Left cardiac atrium (tissue), 4 donors: Measurements from ENCODE around the gene BRPF3. TPM values are rescaled to one million over a fixed set of nuclear protein-coding genes. Genes with fewer than 3 reads are reported as not detected.

Experiments
- ATAC-seq, 2 donors: fragments of 200-7000 bp; cut with Tn5 transposase; one replicate each; pipeline ENCODE4 v1.9.1; 2020; ENCODE audit warnings: mild to moderate bottlenecking in 2 of 2, moderate library complexity in 2 of 2
- DNase-seq: peaks from one replicate; pipeline ENCODE4 v3.0.0-alpha.2; 2020
- intact Hi-C, 2 donors: fragments of 100-400 bp; cut with DNase I; formaldehyde crosslinking; loops; one replicate each; pipeline versions ENCODE4 v1.14.1 to v1.15.1; 2022 to 2023
- long read RNA-seq: library from polyadenylated mRNA; unstranded; transcript quantifications from one replicate; pipeline ENCODE4 v2.0.0, GENCODE V29; 2021
- total RNA-seq, 2 donors: library from RNA; stranded (reverse); fragmentation: NEBNext Ultra II Directional; extraction: Animal tissue kit (Norgen Biotek cat#: 25700); gene quantifications; one replicate each; pipeline ENCODE4 v1.2.1, GENCODE V29; 2021
- donor health status: DM: no; HTN: yes; CAD: no.
- donor health status: DM: no; HTN: yes; CAD: no; lungs with severe emphysema.
- donor health status: DM: yes; HTN: yes; CAD: no.
- donor health status: Dilated cardiomyopathy.

The BRPF3 gene
- total RNA-seq: 10 to 100 TPM; 23.5 to 23.7 TPM
- long read RNA-seq, partial matches to known transcripts: 1 of 10 reads
- long read RNA-seq, other reads (novel, unspliced or antisense): 9 of 10 reads

GRCh38 chr6:36196113-36196879 is at the start of gene BRPF3:
TSS of gene BRPF3 (plus strand) at chr6:36196744. CDS start at chr6:36200323, 3,579 bp downstream.
- intact Hi-C loops: loop anchor here (5.0 to 10.0 kb wide), 3 partner anchors 74 to 171 kb away; partner anchors contain the start of genes MAPK14 (in 2 of the 2) and SLC26A8 (in 1 of the 2)
- ATAC-seq (peak; percentile 75 to 84), DNase-seq (peak; percentile 83)

- intact Hi-C loops: no loop called here
- DNase-seq: no peak
- ATAC-seq: no peak
Measured at GRCh38 chr6:36147294-36147693, 49.2 kb upstream of the BRPF3 start.

GRCh38 chr6:36149476-36149875 is 47.1 kb upstream of the BRPF3 start:
- intact Hi-C loops: no loop called here
- DNase-seq (no peak), ATAC-seq (peak in 1 of 2 donors; percentile 58)

GRCh38 chr6:36150283-36150682 is 46.3 kb upstream of the BRPF3 start:
- ATAC-seq: peak in 1 of 2 donors; percentile 51

GRCh38 chr6:36154286-36154685 is 42.3 kb upstream of the BRPF3 start:
- no peak for ATAC-seq
- intact Hi-C loops: no loop called here
- no peak for DNase-seq

More at GRCh38 chr6:36150283-36150682, 46.3 kb upstream of the BRPF3 start:
- DNase-seq: no peak
- intact Hi-C loops: no loop called here

GRCh38 chr6:36155662-36156061 is 40.9 kb upstream of the BRPF3 start:
- intact Hi-C loops: no loop called here

GRCh38 chr6:36160147-36160760 is 36.3 kb upstream of the BRPF3 start:
- intact Hi-C loops: no loop called here
- no peak for ATAC-seq

More at GRCh38 chr6:36155662-36156061, 40.9 kb upstream of the BRPF3 start:
- DNase-seq (no peak), ATAC-seq (no peak)

GRCh38 chr6:36169023-36170007 is 27.2 kb upstream of the BRPF3 start:
- ATAC-seq (no peak), DNase-seq (no peak)
- intact Hi-C loops: no loop called here

More at GRCh38 chr6:36160147-36160760, 36.3 kb upstream of the BRPF3 start:
- no peak for DNase-seq

GRCh38 chr6:36170704-36171103 is 25.8 kb upstream of the BRPF3 start:
- ATAC-seq: no peak
- DNase-seq: no peak
- intact Hi-C loops: no loop called here

GRCh38 chr6:36171573-36171972 is 25.0 kb upstream of the BRPF3 start:
- DNase-seq (no peak), ATAC-seq (no peak)
- intact Hi-C loops: no loop called here

- DNase-seq (no peak), ATAC-seq (no peak)
- intact Hi-C loops: no loop called here
Measured at GRCh38 chr6:36177166-36177565, 19.4 kb upstream of the BRPF3 start.

- no peak for DNase-seq
- no peak for ATAC-seq
Measured at GRCh38 chr6:36178544-36178943, 18.0 kb upstream of the BRPF3 start.

GRCh38 chr6:36180126-36180525 is 16.4 kb upstream of the BRPF3 start:
- DNase-seq (no peak), ATAC-seq (no peak)
- intact Hi-C loops: no loop called here

More at GRCh38 chr6:36178544-36178943, 18.0 kb upstream of the BRPF3 start:
- intact Hi-C loops: no loop called here

- DNase-seq: no peak
Measured at GRCh38 chr6:36184311-36184710, 12.2 kb upstream of the BRPF3 start.

GRCh38 chr6:36186199-36186598 is 10.3 kb upstream of the BRPF3 start:
- DNase-seq: no peak
- ATAC-seq: no peak
- intact Hi-C loops: no loop called here

More at GRCh38 chr6:36184311-36184710, 12.2 kb upstream of the BRPF3 start:
- intact Hi-C loops: no loop called here
- ATAC-seq: no peak

- intact Hi-C loops: no loop called here
- DNase-seq (no peak), ATAC-seq (no peak)
Measured at GRCh38 chr6:36187446-36187845, 9.1 kb upstream of the BRPF3 start.

- intact Hi-C loops: loop anchor here (5.0 to 10.0 kb wide), 3 partner anchors 73 to 171 kb away; partner anchors contain the start of genes MAPK14 (in 2 of the 2) and SLC26A8 (in 1 of the 2)
- DNase-seq (no peak), ATAC-seq (no peak)
Measured at GRCh38 chr6:36195471-36196112, 952 bp upstream of the BRPF3 start.

- peak; percentile 99 for DNase-seq
- ATAC-seq: peak; percentile 98
- intact Hi-C loops: loop anchor here (5.0 to 10.0 kb wide), 3 partner anchors 75 to 172 kb away; partner anchors contain the start of genes MAPK14 (in 2 of the 2) and SLC26A8 (in 1 of the 2)
Measured at GRCh38 chr6:36196880-36197548, 470 bp downstream of the BRPF3 start.
